ENCODE results near the gene CYLD.

Gene CYLD

GRCh38 chr16:50705436-50706110, 36.3 kb upstream of the CYLD start:
- Histone ChIP-seq H3K27me3 (ENCODE audit: insufficient read depth, insufficient read length) (no peaks in the 10 kb centered on the region), H3K4me1 (ENCODE audit: insufficient read depth, insufficient read length) (no peaks in the 10 kb centered on the region), H3K4me3 (ENCODE audit: insufficient read length, low read depth) (no peak overlapping the region), H3K9ac (ENCODE audit: insufficient read length, low read depth) (no peak overlapping the region), H3K9me3 (ENCODE audit: insufficient read depth, low read length) (peaks cover 22% of the 10 kb centered on the region), H3K36me3 (ENCODE audit: insufficient read depth, insufficient read length, low read length) (no peaks in the 10 kb centered on the region)
- DNase-seq (ENCODE audit: low read depth, low spot score) = no peak
- TF ChIP-seq ZNF274 (IDR thresholded peaks at IDR 0.05; ENCODE audit: low read depth, low read length) = no peak
- no peak for TF ChIP-seq YY1 (IDR thresholded peaks at IDR 0.05; ENCODE audit: insufficient read depth, insufficient read length)
- TF ChIP-seq SUZ12 (IDR thresholded peaks at IDR 0.05; ENCODE audit: extremely low read depth, insufficient read depth, insufficient read length) = no peak

GRCh38 chr16:50706250-50706649, 35.6 kb upstream of the CYLD start:
- no peaks in the 10 kb centered on the region for H3K36me3 ChIP-seq (ENCODE audit: insufficient read depth, insufficient read length, low read length)
- no peak overlapping the region for H3K4me3 ChIP-seq (ENCODE audit: insufficient read length, low read depth)
- no peaks in the 10 kb centered on the region for H3K4me1 ChIP-seq (ENCODE audit: insufficient read depth, insufficient read length)
- no peak overlapping the region for H3K9ac ChIP-seq (ENCODE audit: insufficient read length, low read depth)
- TF ChIP-seq ZNF274 (IDR thresholded peaks at IDR 0.05; ENCODE audit: low read depth, low read length) (no peak), SUZ12 (IDR thresholded peaks at IDR 0.05; ENCODE audit: extremely low read depth, insufficient read depth, insufficient read length) (no peak), YY1 (IDR thresholded peaks at IDR 0.05; ENCODE audit: insufficient read depth, insufficient read length) (no peak)
- no peak for DNase-seq (ENCODE audit: low read depth, low spot score)
- no peaks in the 10 kb centered on the region for H3K27me3 ChIP-seq (ENCODE audit: insufficient read depth, insufficient read length)
- H3K9me3 ChIP-seq (ENCODE audit: insufficient read depth, low read length) = peaks cover 22% of the 10 kb centered on the region

GRCh38 chr16:50708373-50709060, 33.4 kb upstream of the CYLD start:
- no peaks in the 10 kb centered on the region for H3K36me3 ChIP-seq (ENCODE audit: insufficient read depth, insufficient read length, low read length)
- no peak for TF ChIP-seq SUZ12 (IDR thresholded peaks at IDR 0.05; ENCODE audit: extremely low read depth, insufficient read depth, insufficient read length)
- no peak for TF ChIP-seq YY1 (IDR thresholded peaks at IDR 0.05; ENCODE audit: insufficient read depth, insufficient read length)
- no peak for TF ChIP-seq ZNF274 (IDR thresholded peaks at IDR 0.05; ENCODE audit: low read depth, low read length)
- H3K27me3 ChIP-seq (ENCODE audit: insufficient read depth, insufficient read length) = no peaks in the 10 kb centered on the region
- no peak overlapping the region for H3K9ac ChIP-seq (ENCODE audit: insufficient read length, low read depth)
- no peak for DNase-seq (ENCODE audit: low read depth, low spot score)
- peaks cover 21% of the 10 kb centered on the region for H3K9me3 ChIP-seq (ENCODE audit: insufficient read depth, low read length)
- H3K4me1 ChIP-seq (ENCODE audit: insufficient read depth, insufficient read length) = no peaks in the 10 kb centered on the region
- no peak overlapping the region for H3K4me3 ChIP-seq (ENCODE audit: insufficient read length, low read depth)

GRCh38 chr16:50709061-50709684, 32.7 kb upstream of the CYLD start:
- TF ChIP-seq SUZ12 (IDR thresholded peaks at IDR 0.05; ENCODE audit: extremely low read depth, insufficient read depth, insufficient read length) = no peak
- no peak for TF ChIP-seq ZNF274 (IDR thresholded peaks at IDR 0.05; ENCODE audit: low read depth, low read length)
- TF ChIP-seq YY1 (IDR thresholded peaks at IDR 0.05; ENCODE audit: insufficient read depth, insufficient read length) = no peak
- Histone ChIP-seq H3K4me3 (ENCODE audit: insufficient read length, low read depth) (no peak overlapping the region), H3K4me1 (ENCODE audit: insufficient read depth, insufficient read length) (peaks cover 2% of the 10 kb centered on the region), H3K9me3 (ENCODE audit: insufficient read depth, low read length) (peaks cover 14% of the 10 kb centered on the region), H3K36me3 (ENCODE audit: insufficient read depth, insufficient read length, low read length) (no peaks in the 10 kb centered on the region), H3K27me3 (ENCODE audit: insufficient read depth, insufficient read length) (no peaks in the 10 kb centered on the region), H3K9ac (ENCODE audit: insufficient read length, low read depth) (no peak overlapping the region)
- DNase-seq (ENCODE audit: low read depth, low spot score) = no peak

- peaks cover 2% of the 10 kb centered on the region for H3K4me1 ChIP-seq (ENCODE audit: insufficient read depth, insufficient read length)
- no peaks in the 10 kb centered on the region for H3K36me3 ChIP-seq (ENCODE audit: insufficient read depth, insufficient read length, low read length)
- peaks cover 6% of the 10 kb centered on the region; the same call in 1 of the 2 replicates for H3K9me3 ChIP-seq (ENCODE audit: insufficient read depth, low read length)
- no peak overlapping the region for H3K9ac ChIP-seq (ENCODE audit: insufficient read length, low read depth)
- DNase-seq (ENCODE audit: low read depth, low spot score) = no peak
- H3K27me3 ChIP-seq (ENCODE audit: insufficient read depth, insufficient read length) = no peaks in the 10 kb centered on the region
- no peak overlapping the region for H3K4me3 ChIP-seq (ENCODE audit: insufficient read length, low read depth)
- TF ChIP-seq YY1 (IDR thresholded peaks at IDR 0.05; ENCODE audit: insufficient read depth, insufficient read length) (no peak), ZNF274 (IDR thresholded peaks at IDR 0.05; ENCODE audit: low read depth, low read length) (no peak)
These were observed 31.9 kb upstream of the CYLD start for GRCh38 chr16:50709980-50710379.

GRCh38 chr16:50711040-50711439, 30.8 kb upstream of the CYLD start:
- no peaks in the 10 kb centered on the region for H3K9me3 ChIP-seq (ENCODE audit: insufficient read depth, low read length)
- H3K36me3 ChIP-seq (ENCODE audit: insufficient read depth, insufficient read length, low read length) = no peaks in the 10 kb centered on the region
- no peak for TF ChIP-seq YY1 (IDR thresholded peaks at IDR 0.05; ENCODE audit: insufficient read depth, insufficient read length)
- TF ChIP-seq ZNF274 (IDR thresholded peaks at IDR 0.05; ENCODE audit: low read depth, low read length) = no peak
- no peak for TF ChIP-seq SUZ12 (IDR thresholded peaks at IDR 0.05; ENCODE audit: extremely low read depth, insufficient read depth, insufficient read length)
- H3K4me3 ChIP-seq (ENCODE audit: insufficient read length, low read depth) = no peak overlapping the region
- peaks cover 2% of the 10 kb centered on the region for H3K4me1 ChIP-seq (ENCODE audit: insufficient read depth, insufficient read length)
- no peaks in the 10 kb centered on the region for H3K27me3 ChIP-seq (ENCODE audit: insufficient read depth, insufficient read length)
- no peak overlapping the region for H3K9ac ChIP-seq (ENCODE audit: insufficient read length, low read depth)
- no peak for DNase-seq (ENCODE audit: low read depth, low spot score)

- no peak for DNase-seq (ENCODE audit: low read depth, low spot score)
- Histone ChIP-seq H3K4me1 (ENCODE audit: insufficient read depth, insufficient read length) (peaks cover 2% of the 10 kb centered on the region), H3K36me3 (ENCODE audit: insufficient read depth, insufficient read length, low read length) (no peaks in the 10 kb centered on the region), H3K9ac (ENCODE audit: insufficient read length, low read depth) (no peak overlapping the region), H3K27me3 (ENCODE audit: insufficient read depth, insufficient read length) (no peaks in the 10 kb centered on the region), H3K4me3 (ENCODE audit: insufficient read length, low read depth) (no peak overlapping the region), H3K9me3 (ENCODE audit: insufficient read depth, low read length) (no peaks in the 10 kb centered on the region)
- TF ChIP-seq YY1 (IDR thresholded peaks at IDR 0.05; ENCODE audit: insufficient read depth, insufficient read length) = no peak
- TF ChIP-seq ZNF274 (IDR thresholded peaks at IDR 0.05; ENCODE audit: low read depth, low read length) = no peak
- no peak for TF ChIP-seq SUZ12 (IDR thresholded peaks at IDR 0.05; ENCODE audit: extremely low read depth, insufficient read depth, insufficient read length)
These were observed 29.9 kb upstream of the CYLD start for GRCh38 chr16:50711862-50712559.
